ENCODE measurements around the gene CD81. TPM values are rescaled to one million over a fixed set of nuclear protein-coding genes. Genes with fewer than 3 reads are reported as not detected.

Gene CD81
- polyA plus RNA-seq, 1 donor = 447 TPM

- no peak for DNase-seq (ENCODE audit: low read depth)
Measured at GRCh38 chr11:2375964-2376551, 1.1 kb upstream of the CD81 start.

GRCh38 chr11:2377511-2378443 is 667 bp downstream of the CD81 start:
- no peak for DNase-seq (ENCODE audit: low read depth)

GRCh38 chr11:2378527-2379210 is 1.6 kb downstream of the CD81 start:
- peak; percentile 41 for DNase-seq (ENCODE audit: low read depth)

GRCh38 chr11:2379466-2380174 is 2.5 kb downstream of the CD81 start:
- no peak for DNase-seq (ENCODE audit: low read depth)

GRCh38 chr11:2380396-2380795 is 3.3 kb downstream of the CD81 start:
- no peak for DNase-seq (ENCODE audit: low read depth)

GRCh38 chr11:2380807-2381350 is 3.8 kb downstream of the CD81 start:
- no peak for DNase-seq (ENCODE audit: low read depth)

- DNase-seq (ENCODE audit: low read depth) = no peak
Measured at GRCh38 chr11:2381494-2382128, 4.5 kb downstream of the CD81 start.

GRCh38 chr11:2382129-2382517 is 5.0 kb downstream of the CD81 start:
- DNase-seq (ENCODE audit: low read depth) = no peak

- no peak for DNase-seq (ENCODE audit: low read depth)
Measured at GRCh38 chr11:2382936-2383851, 6.1 kb downstream of the CD81 start.

- no peak for DNase-seq (ENCODE audit: low read depth)
Measured at GRCh38 chr11:2383852-2384804, 7.0 kb downstream of the CD81 start.

GRCh38 chr11:2385156-2386151 is 8.3 kb downstream of the CD81 start:
- no peak for DNase-seq (ENCODE audit: low read depth)

GRCh38 chr11:2386591-2386990 is 9.5 kb downstream of the CD81 start:
- no peak for DNase-seq (ENCODE audit: low read depth)

- no peak for DNase-seq (ENCODE audit: low read depth)
Measured at GRCh38 chr11:2387266-2387987, 10.3 kb downstream of the CD81 start.

- no peak for DNase-seq (ENCODE audit: low read depth)
Measured at GRCh38 chr11:2388431-2389376, 11.6 kb downstream of the CD81 start.

- DNase-seq (ENCODE audit: low read depth) = no peak
Measured at GRCh38 chr11:2389377-2390026, 12.4 kb downstream of the CD81 start.
